Astrocyte of the spinal cord (primary cell): ENCODE measurements around the gene ERC2.

ENCODE experiments used
- DNase-seq: peaks from one replicate; pipeline ENCODE4 v3.0.0; 2011; ENCODE audit warnings: low read depth, low spot score
- H3K4me3 ChIP-seq: 2 replicates; pipeline ENCODE4 v1.5.1; 2011; ENCODE audit warnings: low read depth, mild to moderate bottlenecking, low read length, moderate library complexity
- in situ Hi-C: cut with HindIII; loops from 2 replicates; pipeline ENCODE4 v1.10.0; 2017; ENCODE audit warnings: low sequenced_read_pairs
- TF ChIP-seq, protein P1 (sequence below): IDR thresholded peaks from 2 replicates; pipeline ENCODE4 v1.5.1; 2012; ENCODE audit warnings: low read depth, mild to moderate bottlenecking, low read length, inconsistent platforms

The ERC2 gene

DNA sequence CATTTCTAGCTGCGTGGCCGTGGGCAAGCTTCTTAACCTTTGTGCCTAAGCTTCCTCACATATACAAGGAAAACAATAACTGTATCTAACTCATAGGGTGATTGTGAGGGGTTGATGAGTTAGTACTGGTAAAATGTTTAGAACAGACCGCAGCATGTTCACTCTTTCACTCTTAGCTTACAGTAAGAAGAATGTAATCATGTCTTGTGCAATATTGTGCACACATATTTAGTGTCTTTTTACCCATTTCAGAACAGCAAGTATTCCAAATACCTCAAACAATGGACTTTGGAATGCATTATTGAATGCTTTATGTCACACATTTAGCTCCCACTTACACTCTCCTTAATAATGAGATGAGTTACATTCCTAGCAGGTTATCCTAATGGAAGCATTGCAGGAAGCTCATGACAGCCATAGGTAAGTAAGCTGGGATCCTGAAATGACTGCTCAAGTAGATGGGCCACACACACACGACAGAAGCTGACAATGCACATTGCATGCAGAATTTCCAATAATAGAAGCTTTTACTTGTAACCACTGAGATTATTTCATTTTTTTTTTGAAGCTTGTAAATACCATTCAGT is 512.3 kb downstream of the ERC2 start:
- no peak overlapping the region for H3K4me3 ChIP-seq
- DNase-seq = no peak
- TF ChIP-seq, protein P1, sequence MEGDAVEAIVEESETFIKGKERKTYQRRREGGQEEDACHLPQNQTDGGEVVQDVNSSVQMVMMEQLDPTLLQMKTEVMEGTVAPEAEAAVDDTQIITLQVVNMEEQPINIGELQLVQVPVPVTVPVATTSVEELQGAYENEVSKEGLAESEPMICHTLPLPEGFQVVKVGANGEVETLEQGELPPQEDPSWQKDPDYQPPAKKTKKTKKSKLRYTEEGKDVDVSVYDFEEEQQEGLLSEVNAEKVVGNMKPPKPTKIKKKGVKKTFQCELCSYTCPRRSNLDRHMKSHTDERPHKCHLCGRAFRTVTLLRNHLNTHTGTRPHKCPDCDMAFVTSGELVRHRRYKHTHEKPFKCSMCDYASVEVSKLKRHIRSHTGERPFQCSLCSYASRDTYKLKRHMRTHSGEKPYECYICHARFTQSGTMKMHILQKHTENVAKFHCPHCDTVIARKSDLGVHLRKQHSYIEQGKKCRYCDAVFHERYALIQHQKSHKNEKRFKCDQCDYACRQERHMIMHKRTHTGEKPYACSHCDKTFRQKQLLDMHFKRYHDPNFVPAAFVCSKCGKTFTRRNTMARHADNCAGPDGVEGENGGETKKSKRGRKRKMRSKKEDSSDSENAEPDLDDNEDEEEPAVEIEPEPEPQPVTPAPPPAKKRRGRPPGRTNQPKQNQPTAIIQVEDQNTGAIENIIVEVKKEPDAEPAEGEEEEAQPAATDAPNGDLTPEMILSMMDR = no peak
- in situ Hi-C loops = no loop called here

DNA sequence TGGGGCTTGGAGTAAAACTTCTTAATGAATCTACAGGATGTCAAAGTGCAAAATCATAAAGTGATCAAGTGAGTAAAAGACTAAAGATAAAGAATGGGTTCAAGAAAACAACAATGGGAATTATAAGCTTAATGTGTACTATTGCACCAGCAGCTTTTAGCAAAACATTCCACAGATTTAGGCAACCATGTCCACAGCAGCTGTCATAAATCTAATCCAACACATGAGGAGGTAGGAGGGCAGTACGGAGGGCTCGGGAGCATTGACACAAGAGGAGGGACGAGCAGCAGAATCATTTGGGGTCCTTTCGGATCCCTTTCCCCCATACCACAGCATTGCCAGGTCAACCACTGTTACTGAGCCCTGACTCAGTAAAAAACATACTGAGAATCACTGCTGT is 516.9 kb downstream of the ERC2 start:
- in situ Hi-C loops = no loop called here
- DNase-seq = no peak
- TF ChIP-seq, protein P1 = no peak
- H3K4me3 ChIP-seq = no peak overlapping the region

DNA sequence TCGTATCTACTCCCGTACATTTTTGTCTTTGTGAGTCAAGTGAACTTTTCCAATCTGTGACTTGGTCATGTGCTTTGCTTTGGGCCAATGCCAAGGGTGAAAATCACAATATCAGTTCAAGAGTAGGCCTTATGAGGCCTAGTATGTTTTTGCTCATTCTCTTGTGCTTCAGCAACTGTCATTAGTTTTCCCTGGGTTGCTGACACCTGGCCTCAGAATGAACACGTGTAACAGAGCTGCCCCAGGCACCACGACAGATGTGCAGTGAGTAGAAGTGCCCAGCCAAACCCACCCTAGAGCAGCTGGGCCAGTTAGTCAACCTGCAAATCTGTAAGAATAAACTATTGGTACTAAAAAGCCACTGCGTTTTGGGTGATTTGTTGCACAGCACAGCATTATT is 520.9 kb downstream of the ERC2 start:
- no peak for DNase-seq

DNA sequence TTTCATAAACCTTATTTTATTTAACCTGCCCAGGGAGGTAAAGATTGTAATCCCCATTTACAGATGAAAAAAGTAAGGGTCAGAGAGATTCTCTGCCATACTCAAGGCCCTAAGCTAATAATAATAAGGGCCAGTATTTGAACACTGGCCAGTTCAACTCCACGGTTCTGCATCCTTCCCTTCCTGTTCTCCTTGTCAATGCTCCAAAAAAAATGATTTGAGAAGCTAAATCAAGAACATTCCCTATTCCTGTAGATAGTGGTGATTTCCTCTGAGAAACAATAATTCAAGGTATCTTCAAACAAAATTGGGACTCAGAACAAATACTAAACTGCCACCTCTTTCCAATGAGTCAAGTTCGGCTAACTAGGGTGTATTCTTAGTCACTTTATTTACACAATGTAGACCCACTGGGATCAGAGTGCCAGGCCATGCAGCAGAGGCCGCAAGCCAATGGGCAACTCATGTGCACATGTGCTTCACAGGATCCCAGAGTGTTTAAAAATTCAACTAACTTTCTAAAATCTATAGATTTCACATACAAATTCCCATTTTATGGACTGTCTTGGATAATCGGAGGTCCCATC is 521.6 kb downstream of the ERC2 start:
- no peak overlapping the region for H3K4me3 ChIP-seq
- TF ChIP-seq, protein P1 = no peak
- in situ Hi-C loops = no loop called here
- DNase-seq = no peak

More for the DNA sequence above, 520.9 kb downstream of the ERC2 start:
- in situ Hi-C loops = no loop called here
- no peak overlapping the region for H3K4me3 ChIP-seq
- TF ChIP-seq, protein P1 = no peak

DNA sequence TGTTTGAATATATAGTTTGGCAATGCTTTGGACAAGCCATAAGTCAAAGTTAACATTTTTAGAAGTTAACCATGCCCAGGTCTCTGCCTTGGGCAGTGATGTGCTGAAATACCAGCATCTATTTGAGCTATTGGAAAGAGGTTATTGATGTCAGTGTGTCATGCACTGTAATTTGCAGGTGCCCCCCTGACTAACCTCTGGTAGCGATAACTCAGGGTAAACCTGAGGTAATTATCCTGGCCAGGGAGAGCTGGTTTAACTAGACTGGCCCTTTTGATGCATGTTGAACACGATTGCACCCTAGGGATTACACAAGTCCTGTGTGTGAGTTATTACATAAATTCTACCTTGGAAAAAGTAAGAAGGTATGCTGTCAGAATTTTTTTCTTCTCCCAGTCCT is 525.4 kb downstream of the ERC2 start:
- in situ Hi-C loops = no loop called here

DNA sequence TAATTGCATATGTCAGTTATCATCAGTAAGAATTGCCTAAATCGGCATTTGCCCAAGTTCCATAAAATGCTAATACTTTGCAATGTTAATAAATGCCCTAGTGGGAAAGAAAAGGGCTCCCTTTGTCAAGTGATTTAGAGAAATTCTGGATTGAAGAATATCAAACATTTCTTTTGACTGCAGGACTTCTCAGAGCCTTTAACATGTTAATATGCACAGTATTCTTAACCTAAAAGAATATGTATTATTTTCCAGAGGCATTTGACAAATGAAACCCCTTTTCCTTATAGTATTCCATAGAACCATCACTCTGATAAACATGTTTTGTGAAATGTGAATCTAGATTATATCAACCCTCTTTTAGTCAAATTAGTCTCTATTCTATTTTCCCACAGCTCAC is 529.0 kb downstream of the ERC2 start:
- in situ Hi-C loops = no loop called here
- TF ChIP-seq, protein P1 = no peak
- no peak overlapping the region for H3K4me3 ChIP-seq
- no peak for DNase-seq

More for the DNA sequence above, 525.4 kb downstream of the ERC2 start:
- H3K4me3 ChIP-seq = no peak overlapping the region
- DNase-seq = no peak
- TF ChIP-seq, protein P1 = no peak
